GM19463 (cell line): ENCODE measurements around the gene NDRG2.

Experiments used
- ATAC-seq: cut with Tn5 transposase; IDR thresholded peaks from one replicate; pipeline ENCODE4 v1.9.1; 2021; ENCODE audit warnings: mild to moderate bottlenecking, moderate library complexity; ENCODE audit not compliant: unreplicated experiment

The NDRG2 gene

DNA sequence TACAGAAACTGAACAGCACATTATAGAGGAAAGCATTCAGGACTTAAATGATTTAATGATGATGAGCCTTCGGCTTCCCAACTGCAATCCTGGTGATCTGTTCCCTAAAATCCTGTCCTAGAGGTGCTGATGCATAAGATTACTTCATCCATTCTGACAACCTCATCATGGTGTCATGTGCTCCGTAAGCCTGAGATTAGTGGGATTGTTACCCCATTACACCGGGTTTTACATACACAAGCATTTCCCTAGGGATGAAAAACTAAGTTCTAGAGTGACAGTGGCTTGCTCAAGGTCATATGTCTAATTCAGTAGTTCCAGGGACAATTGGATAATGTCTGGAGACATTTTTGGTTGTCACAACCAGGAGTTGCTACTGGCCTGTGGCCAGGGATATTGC is 12.3 kb upstream of the NDRG2 start:
- ATAC-seq: no peak

DNA sequence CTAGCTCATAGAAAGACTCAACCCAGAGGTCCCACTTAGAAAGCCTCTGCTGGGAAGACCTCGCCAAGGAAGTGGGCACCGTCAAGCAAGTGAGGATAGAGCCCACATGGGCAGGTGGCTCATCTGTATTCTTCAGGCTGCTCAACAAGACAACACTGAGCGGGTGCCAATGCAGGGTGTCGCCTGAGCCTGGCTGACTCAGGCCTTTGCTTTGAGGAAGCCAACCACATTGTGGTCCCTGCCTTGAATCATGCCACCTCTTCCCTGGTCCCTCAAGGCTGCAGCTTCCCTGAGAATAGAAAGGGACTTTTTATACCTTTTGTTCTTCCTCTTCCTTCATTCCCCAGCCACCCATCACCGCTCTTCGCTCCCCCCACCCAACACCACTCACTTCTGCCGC is 11.9 kb upstream of the NDRG2 start:
- ATAC-seq: no peak

DNA sequence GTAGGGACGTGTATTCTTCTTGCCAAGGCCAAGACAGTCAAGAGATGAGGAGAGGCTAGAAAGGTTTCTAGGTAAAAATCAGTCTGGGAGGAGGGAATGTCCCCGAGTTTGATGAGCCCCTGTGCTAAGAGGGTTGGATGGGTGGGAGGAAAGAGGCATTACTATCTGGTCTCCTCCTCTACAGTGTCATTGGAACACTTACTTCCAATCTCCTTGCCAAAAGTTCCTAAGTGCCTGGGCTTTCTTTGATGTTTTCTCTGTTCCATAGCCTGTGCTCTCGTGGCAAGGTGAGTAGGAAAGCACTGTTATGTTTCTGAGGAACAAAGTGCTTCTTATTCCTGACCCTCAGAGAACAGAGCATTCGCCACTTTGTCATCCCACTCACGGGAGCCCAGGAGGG is 9.8 kb upstream of the NDRG2 start, which contains the start of gene RNASE13:
Gene RNASE13, minus strand, starts transcription at position 101 of the 400 bp plus-strand sequence. CDS start 519 bp downstream, outside the sequence.
- ATAC-seq: no peak

DNA sequence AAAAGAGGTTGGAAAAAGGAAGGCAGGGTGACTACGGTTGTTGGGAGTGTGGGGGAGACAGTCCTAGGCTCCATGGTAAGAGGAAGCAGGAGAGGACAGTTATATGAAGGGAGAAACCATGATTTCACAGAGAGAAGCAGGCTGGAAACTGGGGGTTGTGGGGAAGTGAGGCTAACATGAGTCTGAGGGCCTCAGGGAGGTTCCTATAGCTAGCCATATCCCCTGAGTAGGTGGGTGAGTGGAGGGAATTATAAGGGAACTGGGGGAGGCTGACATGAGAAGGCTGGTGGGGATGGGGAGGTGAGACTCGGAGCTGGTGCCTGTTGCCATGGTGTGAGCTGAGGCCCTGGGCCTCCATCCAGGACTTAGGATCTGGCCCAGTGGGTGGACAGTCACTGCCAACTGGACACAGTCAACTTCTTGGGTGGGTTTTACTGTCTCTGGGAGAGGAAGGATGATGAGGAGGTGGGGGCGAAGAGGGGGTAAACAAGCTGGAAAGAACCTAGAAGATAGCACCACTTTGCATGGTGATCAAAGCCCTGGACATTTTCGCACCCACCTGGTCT is 8.4 kb upstream of the NDRG2 start:
- ATAC-seq: no peak

DNA sequence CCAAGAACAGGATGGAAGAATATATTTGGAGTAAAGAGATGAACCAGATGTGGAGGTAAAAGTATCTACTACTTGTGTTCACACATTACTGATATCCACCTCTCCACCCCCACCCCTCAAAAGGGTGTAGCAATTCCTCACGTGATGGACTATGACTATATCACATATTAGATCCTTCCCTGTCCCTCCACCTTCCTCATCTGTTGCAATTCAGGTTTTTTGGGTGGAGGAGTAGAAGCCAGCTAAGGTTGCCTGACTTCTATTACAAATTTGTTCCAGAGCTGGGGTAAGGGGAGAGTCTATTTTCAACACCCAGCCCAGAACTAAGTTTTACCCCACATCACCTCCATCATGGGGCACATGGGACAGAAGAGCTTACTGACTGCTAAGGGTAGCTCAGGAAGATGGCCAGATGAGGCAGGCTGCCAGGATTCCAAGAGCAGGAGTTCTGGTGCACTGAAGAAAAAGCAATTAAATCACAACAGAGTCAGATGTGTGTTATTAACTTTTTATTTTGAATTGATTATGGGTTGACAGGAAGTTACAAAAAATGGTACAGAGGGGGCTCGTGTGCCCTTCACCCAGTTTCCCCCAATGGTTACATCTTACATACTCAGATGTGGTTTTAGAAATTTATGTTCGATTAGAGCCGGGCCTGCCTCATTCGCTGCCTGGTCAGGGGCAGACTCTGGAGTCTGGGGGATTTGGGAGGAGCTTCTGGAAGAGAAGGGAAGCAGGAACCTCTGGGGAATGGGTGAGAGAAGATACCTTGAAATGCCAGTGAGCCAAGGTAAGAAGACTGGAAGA is 7.7 kb upstream of the NDRG2 start:
- ATAC-seq: no peak

DNA sequence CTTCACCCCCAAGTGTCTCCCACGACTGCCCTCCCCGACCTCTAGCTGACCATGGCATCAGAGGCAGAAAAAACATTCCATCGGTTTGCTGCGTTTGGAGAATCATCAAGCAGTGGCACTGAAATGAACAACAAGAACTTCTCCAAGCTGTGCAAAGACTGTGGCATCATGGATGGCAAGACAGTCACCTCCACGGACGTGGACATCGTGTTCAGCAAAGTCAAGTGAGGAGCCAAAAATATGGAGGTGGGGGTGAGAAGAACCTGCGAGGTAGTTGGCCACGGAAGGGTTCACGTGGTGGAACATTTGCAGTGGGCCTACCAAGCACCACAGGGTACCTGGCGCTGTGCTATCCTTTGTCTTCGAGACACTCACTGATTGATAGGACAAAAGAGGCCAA is 5.7 kb upstream of the NDRG2 start:
- ATAC-seq: no peak

DNA sequence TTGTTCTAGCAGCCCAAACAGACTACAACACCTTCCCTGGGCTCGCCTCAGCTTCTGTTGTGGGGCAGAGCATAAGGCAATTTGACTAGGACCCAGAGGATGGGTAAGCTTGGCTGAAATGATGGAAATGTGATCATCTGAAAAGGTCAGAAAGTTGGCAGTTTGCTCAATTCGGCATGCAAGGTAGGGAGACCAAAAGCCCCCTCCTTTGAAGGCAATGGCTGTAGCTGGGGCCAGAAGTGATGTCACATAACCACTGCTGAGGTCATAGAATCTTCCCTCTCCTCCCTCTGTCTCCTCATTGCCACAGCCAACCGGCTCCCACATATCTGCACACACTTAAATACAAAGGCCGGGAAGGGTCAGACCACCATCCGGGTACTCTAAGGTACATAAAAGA is 5.1 kb upstream of the NDRG2 start, which contains the start of gene TPPP2:
Gene TPPP2, plus strand, starts transcription at position 301 of the 400 bp plus-strand sequence. CDS start 365 bp downstream, outside the sequence.
- ATAC-seq: no peak

DNA sequence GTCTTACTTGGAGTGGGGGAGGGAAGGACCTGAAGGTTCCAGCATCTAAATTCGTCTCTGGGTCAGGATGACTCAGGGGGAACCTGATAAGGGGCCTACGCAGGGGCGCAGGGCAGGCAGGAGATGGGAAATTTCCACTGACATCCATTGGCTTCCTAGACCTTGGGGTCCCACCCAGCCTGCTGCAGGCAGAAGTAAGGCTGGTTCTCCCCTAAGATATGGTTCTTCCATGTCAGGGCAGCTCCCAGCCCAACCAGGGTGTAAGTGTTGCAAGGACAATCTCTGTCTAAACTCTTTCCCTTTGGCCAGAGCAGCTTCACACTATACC is 2.1 kb upstream of the NDRG2 start:
- no peak for ATAC-seq

DNA sequence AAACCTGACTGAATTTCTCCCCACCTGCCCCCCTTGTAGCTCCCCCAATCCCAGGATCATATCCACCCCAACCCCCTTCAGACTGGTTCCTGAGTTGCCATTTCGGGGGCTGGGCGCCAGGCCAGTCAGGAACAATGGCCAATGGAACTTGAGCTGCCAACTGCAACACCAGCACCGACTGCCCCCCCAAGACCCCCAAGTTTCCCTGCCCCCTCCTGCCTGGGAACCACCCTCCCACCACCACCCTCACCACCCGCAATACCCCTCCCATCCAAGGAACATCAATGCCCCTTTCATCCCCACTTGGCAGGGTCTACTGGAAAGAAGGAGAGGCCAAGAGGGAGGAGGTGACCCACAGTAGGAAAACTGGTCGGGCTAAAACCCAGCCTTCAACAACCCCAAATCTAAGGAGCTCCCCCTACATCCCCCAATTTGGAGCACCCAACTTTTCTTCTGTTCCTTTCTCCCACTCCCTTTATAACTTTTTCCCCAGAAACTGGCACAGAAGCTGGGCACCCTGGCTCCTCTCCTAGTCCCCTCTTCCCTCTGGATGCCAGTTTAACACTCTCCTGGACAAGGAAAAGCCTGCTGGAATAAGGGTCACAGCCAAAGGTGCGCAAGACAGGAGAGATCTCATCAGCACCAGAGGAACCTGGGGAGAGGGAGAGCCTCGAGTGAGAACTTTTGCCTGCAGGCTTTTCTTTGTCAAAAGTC is 1.6 kb upstream of the NDRG2 start:
- ATAC-seq: no peak

DNA sequence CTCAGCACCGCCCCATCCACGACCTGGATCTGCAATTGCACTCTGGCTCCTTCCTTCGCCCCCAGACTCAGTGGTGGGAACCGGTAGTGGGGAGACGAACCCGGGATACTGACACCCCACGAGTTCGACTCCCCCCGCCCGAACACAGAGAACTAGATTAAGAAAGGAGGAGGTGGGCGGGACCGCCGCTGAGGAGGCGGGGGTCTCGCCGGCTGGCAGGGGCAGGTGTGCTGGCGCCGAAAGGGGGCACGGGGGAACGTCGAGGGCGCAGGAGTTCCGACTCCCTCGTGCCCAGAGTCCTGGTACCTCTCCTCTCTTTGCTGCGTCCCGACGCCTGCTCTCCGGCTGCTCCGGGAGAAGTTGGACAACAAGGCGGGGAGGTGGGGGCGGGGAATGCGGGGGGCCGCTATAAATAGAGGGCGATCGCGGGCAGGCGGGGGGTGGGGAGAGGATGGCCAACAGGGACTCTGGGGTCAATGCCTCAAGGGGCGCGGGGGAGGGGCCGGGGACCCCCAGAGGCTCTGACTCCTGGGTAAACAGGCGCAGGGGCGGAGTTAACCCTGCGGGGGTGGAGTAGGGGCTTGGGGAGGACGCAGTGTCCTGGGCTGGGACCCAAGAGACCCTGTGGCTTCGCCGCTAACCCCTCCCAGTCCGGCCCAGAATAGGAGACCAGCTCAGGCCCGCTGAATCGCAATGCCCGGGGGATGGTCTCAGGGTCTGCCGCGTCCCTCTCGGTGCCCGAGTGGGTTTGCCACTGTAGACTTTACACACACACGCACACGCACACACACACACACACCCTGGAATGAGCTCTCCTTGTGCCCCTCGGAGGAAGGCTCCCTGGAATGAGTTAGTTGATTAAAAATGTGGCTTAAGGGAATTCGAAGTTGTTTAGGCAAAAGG is 761 bp upstream of the NDRG2 start:
- no peak for ATAC-seq

DNA sequence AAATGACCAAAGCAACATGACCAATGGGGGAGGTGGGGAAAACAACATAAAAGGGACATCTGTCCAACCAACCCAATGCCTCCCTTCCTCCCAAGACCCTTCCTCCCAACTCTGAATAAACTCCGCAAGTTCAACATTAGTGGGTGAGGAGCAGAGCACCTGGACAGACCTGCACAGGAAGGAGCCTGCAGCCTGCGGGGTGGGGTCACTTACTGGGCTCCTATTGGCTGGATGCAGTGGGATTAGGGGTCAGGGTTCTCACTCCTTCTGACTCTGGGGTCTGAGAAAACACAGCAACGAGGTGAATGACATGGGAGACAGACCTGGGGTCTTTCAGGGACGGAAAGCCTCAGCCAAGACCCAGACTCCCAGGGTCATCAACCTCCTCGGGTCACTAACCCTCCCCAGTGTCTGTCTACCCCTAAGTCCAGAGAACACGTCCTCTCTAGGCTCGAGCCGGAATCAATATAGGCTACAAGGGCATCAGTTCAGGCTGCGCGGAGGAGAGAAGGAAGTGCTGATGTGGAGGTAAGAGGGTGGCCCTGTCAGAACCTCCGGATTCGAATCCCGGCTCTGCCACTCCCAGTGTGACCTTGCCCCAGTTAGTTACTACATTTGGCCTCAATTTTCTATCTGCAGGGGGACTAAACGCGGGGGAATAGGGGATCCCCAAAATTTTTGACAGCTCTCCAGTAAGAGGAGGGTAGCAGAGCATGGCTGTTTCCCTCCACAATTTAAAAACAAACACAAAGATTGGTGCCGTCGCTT is 860 bp downstream of the NDRG2 start:
- no peak for ATAC-seq

DNA sequence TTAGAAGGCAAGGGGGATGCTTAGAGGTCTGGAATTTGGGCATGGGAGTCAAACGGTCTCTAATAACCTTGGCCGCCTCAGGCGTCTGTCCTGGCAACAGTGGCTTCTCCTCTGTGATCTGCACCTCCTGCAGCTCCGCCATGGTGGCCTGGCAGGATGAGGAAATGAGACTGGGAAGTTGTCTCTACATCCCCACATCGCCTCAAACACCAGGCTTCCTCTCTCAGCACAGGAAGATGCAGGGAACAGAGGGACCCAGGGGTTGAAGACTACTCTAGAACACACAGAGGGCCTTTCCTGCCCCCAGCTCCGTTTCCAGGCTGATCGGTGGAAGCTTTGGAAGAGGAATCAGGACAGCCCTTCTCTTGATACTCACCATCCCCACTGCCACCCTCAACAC is 1.7 kb downstream of the NDRG2 start:
- ATAC-seq: no peak

DNA sequence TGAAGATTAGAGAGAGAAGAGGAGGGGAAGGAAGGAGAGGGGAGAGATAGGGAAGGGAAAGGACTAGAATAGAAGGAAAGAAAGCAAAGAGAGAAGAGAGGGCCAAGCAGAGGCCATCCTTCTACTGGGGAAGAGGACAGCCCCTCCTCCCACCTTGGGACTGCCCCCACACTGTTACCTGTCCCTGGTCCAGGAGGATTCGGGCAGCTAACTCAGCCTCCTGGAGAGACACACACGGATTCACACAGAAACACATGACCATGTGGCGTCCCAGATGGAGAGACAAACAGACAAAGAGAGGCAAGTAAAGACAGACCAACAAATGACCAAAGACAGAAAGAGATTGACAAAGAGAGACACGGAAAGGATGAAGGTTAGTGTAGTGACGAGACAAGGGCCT is 2.2 kb downstream of the NDRG2 start:
- ATAC-seq: no peak

DNA sequence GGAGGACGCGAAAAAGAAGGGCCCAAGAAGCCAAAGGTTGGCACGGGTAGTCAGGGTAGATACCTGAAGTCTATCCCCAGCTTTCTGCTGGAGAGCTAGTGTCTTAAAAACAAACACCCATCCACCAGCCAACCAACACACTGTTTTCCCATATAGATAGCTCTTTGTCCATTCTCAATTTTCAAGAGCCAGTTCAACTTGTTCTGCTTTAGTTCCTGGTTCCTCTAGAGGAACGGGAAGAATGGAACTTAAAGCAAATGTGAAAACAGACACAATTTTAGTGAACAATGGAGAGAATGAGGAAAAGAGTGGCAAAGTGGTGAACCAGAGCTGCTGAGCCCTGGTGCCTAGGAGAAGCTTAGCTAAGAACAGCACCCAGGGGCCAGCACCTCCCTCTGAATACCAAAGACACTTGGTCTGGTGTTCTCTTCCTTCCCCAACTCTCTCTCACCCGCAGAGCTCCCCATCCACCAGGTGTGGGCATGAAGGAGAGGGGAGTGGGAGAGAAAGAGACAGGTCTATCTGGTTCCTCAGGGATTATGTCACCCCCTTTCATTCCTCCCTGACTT is 3.8 kb downstream of the NDRG2 start:
- no peak for ATAC-seq

DNA sequence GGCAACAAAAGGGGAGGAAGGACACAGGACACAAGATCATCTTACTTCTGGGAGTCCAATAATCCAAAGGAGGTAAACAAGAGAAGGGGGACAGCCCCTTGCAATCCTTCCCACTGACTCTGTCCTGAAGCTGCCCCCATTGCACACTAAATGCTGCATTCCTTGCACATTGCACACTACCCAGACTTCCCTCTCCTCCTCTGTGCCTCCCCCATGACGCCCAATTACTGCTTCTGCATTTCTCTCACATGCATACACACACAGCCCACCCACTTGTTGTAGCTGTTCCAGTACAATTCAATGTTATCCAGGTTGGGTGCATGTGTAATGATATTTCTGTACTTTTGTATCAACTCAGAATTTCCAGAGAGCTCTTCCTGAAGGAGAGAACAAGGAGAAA is 5.5 kb downstream of the NDRG2 start:
- ATAC-seq: no peak

DNA sequence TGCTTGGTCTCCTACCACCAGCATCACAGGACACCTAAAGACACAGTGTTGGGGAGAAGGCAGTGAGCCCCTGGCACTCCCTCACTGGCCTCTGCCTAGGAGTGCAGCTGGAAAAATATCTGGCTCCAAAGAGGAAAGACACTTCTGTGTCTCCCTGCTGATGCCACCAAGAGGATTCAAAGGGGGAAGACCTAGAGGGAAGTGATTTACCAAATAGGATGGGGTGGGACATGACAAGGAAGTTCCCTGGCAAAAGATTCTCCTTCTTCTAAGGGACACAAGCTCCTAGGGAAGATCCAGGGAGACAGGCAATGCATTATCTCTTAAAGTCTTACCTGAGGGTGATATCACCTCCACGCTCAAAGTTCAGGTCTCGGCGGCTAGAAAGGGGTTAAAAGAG is 6.1 kb downstream of the NDRG2 start:
- no peak for ATAC-seq

DNA sequence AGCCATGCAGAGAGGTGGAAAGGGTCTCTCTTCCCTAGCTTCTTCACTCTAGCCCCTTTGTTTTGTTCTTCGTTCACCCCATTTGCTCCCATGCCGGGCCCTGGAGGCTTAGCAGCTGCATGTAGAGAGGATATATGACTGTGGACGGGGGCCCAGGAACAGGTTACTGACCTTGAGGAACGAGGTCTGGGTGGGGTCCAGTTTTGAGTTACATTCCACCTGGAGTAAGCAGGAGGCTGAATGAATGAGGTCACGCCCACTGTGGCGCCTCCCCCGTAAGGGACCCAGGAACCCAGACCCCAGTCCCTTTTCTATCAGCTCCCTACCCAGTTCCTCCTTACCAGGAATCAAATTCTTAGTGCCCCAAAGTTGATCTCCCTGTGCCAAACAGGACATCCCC is 6.6 kb downstream of the NDRG2 start:
- no peak for ATAC-seq

DNA sequence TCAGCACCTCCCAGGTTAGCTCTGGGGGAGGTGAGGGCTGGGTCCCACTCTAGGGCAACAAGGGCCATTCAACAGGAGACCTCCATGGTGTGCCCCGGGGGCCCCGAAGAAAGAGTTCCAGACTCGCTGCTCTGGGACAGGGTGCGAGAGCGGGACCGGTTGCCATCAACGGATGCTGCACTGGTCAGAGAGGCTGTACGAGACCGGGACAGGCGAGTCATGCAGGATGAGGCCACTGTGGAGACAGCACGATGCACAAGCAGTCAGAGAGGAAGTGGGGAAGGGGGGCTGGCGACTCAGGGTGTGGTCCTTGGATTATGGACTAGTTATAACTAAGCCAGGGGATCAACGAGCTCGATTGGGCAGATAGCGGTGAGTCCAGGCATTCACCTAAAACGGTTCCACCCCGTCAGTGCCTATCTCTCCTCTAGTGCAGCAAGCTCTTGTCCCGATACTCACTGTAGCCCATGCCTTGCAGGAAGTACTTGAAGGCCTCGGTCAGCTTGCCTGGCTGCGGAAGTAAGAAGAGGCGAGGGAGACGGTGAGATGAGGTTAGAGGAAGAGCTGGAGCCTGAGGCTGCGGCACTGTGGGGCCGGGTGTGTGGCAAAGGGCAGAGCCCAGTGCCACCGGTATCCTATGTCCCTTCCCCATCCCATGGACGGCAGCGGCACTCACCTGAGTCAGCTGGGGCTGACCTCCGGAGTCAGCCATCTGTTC is 7.2 kb downstream of the NDRG2 start:
- ATAC-seq: no peak

DNA sequence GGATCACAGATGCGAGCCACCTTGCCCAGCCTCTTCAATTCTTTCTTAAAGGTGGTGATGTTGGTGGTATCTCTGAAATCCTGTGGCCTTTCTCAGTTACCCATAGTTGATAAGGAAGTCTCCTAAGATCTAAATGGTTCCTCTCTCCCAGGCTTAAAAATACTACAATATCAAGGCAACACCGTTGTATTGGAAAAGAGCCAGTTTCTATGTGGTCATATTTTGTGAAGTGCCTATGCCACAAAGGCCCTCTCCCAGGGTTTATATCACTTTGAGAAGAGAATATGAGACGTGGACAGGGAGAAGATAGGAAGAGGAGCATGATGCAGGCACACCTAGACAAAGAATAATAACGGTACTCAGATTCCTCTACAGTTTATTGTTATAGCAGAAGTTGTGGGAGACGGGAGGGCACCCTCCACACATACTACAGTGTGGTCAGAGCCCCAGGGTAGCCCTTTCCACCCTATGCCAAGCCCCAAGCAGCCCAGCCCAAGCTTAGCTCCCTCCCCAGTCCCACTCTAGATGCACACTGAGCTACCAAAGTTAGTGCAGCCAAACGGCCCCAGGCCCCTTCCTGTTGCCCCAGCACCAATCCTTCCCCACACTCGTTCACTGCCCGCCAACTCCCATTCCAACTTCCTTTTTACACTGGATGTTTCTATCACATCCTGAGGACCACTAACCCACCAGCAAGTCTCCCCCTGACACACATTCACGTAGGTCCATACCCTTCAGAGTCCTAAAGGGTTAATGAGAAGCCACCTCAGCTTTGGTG is 8.3 kb downstream of the NDRG2 start:
- ATAC-seq: no peak
